ENCODE data around the gene DPM3.

DNA sequence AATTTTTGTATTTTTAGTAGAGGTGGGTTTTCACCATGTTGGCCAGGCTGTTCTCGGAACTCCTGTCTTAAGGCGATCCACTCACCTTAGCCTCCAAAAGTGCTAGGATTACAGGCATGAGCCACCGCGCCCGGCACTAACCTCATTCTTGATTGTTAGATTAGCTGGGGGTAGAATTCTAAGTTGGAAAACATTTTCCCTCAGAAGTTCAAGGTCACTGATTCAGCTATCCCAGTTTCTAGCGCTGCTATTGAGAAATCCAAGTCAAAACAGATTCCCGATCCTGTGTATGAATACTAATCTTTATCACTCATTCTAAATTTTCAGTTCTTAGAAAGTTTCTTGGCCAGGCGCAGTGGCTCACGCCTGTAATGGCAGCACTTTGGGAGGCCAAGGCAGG, 37.0 kb downstream of the DPM3 start:
- TF ChIP-seq, protein P1, sequence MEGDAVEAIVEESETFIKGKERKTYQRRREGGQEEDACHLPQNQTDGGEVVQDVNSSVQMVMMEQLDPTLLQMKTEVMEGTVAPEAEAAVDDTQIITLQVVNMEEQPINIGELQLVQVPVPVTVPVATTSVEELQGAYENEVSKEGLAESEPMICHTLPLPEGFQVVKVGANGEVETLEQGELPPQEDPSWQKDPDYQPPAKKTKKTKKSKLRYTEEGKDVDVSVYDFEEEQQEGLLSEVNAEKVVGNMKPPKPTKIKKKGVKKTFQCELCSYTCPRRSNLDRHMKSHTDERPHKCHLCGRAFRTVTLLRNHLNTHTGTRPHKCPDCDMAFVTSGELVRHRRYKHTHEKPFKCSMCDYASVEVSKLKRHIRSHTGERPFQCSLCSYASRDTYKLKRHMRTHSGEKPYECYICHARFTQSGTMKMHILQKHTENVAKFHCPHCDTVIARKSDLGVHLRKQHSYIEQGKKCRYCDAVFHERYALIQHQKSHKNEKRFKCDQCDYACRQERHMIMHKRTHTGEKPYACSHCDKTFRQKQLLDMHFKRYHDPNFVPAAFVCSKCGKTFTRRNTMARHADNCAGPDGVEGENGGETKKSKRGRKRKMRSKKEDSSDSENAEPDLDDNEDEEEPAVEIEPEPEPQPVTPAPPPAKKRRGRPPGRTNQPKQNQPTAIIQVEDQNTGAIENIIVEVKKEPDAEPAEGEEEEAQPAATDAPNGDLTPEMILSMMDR (IDR thresholded peaks at IDR 0.05), result no peak
- TF ChIP-seq POLR2A (IDR thresholded peaks at IDR 0.05), result no peak
